ENCODE data around the gene ARVCF.

DNA sequence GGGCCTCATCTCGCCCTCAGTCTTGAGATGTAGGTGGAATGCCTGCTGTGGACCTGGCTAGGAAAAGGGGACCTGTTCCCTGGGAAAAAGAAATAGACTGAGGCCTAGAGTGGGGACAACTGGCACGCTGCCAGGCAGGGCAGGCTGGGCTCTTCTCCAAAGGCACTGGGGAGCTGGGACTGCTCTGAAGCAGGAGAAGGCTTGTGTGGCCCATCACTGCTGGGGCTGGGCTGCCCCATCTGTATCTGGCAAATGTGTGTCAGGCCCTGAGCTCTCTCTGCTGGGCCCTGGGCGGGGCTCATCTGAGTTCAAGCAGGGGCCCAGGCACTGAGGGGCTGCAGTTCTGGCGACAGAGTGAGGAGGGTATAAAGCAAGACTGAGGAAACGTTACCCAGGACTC is 32.9 kb downstream of the ARVCF start:
- TF ChIP-seq, protein P1, sequence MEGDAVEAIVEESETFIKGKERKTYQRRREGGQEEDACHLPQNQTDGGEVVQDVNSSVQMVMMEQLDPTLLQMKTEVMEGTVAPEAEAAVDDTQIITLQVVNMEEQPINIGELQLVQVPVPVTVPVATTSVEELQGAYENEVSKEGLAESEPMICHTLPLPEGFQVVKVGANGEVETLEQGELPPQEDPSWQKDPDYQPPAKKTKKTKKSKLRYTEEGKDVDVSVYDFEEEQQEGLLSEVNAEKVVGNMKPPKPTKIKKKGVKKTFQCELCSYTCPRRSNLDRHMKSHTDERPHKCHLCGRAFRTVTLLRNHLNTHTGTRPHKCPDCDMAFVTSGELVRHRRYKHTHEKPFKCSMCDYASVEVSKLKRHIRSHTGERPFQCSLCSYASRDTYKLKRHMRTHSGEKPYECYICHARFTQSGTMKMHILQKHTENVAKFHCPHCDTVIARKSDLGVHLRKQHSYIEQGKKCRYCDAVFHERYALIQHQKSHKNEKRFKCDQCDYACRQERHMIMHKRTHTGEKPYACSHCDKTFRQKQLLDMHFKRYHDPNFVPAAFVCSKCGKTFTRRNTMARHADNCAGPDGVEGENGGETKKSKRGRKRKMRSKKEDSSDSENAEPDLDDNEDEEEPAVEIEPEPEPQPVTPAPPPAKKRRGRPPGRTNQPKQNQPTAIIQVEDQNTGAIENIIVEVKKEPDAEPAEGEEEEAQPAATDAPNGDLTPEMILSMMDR (IDR thresholded peaks at IDR 0.05; ENCODE audit: insufficient read depth, low read length) = no peak
- no peak for TF ChIP-seq SPI1 (IDR thresholded peaks at IDR 0.05; ENCODE audit: borderline replicate concordance, low read depth)

Data from HL-60 (cell line).